ENCODE results near the gene IL1RAP. TPM values are rescaled to one million over a fixed set of nuclear protein-coding genes. Genes with fewer than 3 reads are reported as not detected.

IL1RAP gene
- polyA plus RNA-seq, 1 donor: 9.7 TPM

DNA sequence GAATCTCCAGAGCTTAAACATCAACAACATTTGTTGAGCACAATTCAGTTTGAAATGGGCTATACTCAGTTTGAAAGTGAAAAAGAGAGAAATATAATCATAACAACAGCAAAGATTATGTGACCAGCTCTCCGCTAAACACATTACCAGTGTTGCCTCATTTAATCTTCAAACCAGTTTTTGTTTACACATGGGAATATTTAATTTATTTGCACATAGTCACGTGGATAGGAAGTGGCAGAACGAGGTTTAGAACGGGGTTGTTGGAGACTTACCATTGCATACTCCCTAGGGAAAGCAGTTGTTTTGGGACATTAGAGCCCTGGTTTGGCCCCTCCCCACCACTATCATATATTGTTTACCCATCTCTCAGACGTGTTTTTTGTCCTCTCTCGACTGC lies 77.2 kb downstream of the IL1RAP start:
- Histone ChIP-seq H3K4me1 (ENCODE audit: control insufficient read depth, insufficient read depth, low read length) (peaks cover 3% of the 10 kb centered on the region), H3K4me3 (ENCODE audit: low read length) (no peak overlapping the region), H3K27ac (ENCODE audit: low read length) (no peak overlapping the region), H3K9me3 (ENCODE audit: control insufficient read depth, low read depth, low read length) (no peaks in the 10 kb centered on the region), H3K27me3 (ENCODE audit: control insufficient read depth, insufficient read depth, low read length) (no peaks in the 10 kb centered on the region), H3K36me3 (ENCODE audit: control insufficient read depth, insufficient read depth, low read length) (no peaks in the 10 kb centered on the region)
- WGBS (ENCODE audit: insufficient coverage, low lambda C conversion rate): 20% methylated on average over 2 of the region's 6 CpGs
- no peak for DNase-seq

DNA sequence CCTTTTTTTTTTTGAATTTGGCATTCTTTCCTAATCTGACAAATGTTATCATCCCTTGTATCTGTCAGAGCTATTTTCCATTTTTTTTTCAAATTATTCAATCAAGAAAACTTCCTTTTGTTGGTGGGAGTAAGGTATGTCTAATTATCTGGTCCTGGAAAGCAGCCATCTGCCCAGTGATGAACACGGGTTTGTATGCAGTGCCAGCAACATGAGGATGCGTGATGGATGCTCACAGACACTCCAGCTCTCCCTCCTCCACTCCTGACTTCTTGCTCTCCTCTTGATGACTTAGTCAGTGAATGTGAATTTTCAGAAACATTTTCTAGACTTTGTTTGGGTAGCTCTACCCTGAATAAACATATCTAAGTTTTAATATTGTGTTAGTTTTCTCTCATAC lies 79.2 kb downstream of the IL1RAP start:
- DNase-seq: no peak
- WGBS (ENCODE audit: insufficient coverage, low lambda C conversion rate): no CpG with 5 or more reads among the region's 2 CpGs
- no peaks in the 10 kb centered on the region for H3K36me3 ChIP-seq (ENCODE audit: control insufficient read depth, insufficient read depth, low read length)
- no peak overlapping the region for H3K27ac ChIP-seq (ENCODE audit: low read length)
- H3K9me3 ChIP-seq (ENCODE audit: control insufficient read depth, low read depth, low read length): no peaks in the 10 kb centered on the region
- no peak overlapping the region for H3K4me3 ChIP-seq (ENCODE audit: low read length)
- no peaks in the 10 kb centered on the region for H3K27me3 ChIP-seq (ENCODE audit: control insufficient read depth, insufficient read depth, low read length)
- H3K4me1 ChIP-seq (ENCODE audit: control insufficient read depth, insufficient read depth, low read length): peaks cover 3% of the 10 kb centered on the region

- H3K9me3 ChIP-seq (ENCODE audit: control insufficient read depth, low read depth, low read length): no peaks in the 10 kb centered on the region
- H3K27ac ChIP-seq (ENCODE audit: low read length): no peak overlapping the region
- H3K4me1 ChIP-seq (ENCODE audit: control insufficient read depth, insufficient read depth, low read length): peaks cover 3% of the 10 kb centered on the region
- H3K36me3 ChIP-seq (ENCODE audit: control insufficient read depth, insufficient read depth, low read length): no peaks in the 10 kb centered on the region
- WGBS (ENCODE audit: insufficient coverage, low lambda C conversion rate): no CpG with 5 or more reads among the region's 4 CpGs
- H3K4me3 ChIP-seq (ENCODE audit: low read length): no peak overlapping the region
- no peak for DNase-seq
- no peaks in the 10 kb centered on the region for H3K27me3 ChIP-seq (ENCODE audit: control insufficient read depth, insufficient read depth, low read length)
These were observed 80.3 kb downstream of the IL1RAP start for GRCh38 chr3:190594171-190594570.

GRCh38 chr3:190595179-190595795 lies 81.4 kb downstream of the IL1RAP start:
- peaks cover 3% of the 10 kb centered on the region for H3K4me1 ChIP-seq (ENCODE audit: control insufficient read depth, insufficient read depth, low read length)
- no peak overlapping the region for H3K4me3 ChIP-seq (ENCODE audit: low read length)
- no peak overlapping the region for H3K27ac ChIP-seq (ENCODE audit: low read length)
- H3K27me3 ChIP-seq (ENCODE audit: control insufficient read depth, insufficient read depth, low read length): no peaks in the 10 kb centered on the region
- no peaks in the 10 kb centered on the region for H3K9me3 ChIP-seq (ENCODE audit: control insufficient read depth, low read depth, low read length)
- H3K36me3 ChIP-seq (ENCODE audit: control insufficient read depth, insufficient read depth, low read length): no peaks in the 10 kb centered on the region
- peak; percentile 12 to 58 for DNase-seq
- WGBS (ENCODE audit: insufficient coverage, low lambda C conversion rate): no CpG with 5 or more reads among the region's 9 CpGs

DNA sequence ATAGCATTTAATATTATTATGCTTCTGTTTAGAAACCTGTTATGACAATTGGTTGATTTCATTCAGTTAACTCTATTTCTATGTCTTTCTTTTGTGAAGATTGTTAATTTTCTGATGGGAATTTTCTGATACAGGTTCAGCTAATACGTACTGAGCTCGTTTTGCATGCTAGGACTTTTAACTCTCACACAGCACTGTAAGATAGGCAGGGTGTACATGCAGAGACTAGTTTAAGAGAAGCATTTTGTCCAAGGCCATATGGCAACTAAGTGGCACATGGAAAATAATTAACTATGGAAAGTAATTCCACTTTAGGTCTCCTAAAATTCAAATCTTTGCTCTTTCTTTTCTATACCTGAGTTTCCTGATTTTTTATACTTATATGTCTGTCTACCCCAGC lies 81.9 kb downstream of the IL1RAP start:
- WGBS (ENCODE audit: insufficient coverage, low lambda C conversion rate): 60% methylated on average over 1 of the region's 2 CpGs
- Histone ChIP-seq H3K4me1 (ENCODE audit: control insufficient read depth, insufficient read depth, low read length) (peaks cover 3% of the 10 kb centered on the region), H3K9me3 (ENCODE audit: control insufficient read depth, low read depth, low read length) (no peaks in the 10 kb centered on the region), H3K27me3 (ENCODE audit: control insufficient read depth, insufficient read depth, low read length) (no peaks in the 10 kb centered on the region), H3K27ac (ENCODE audit: low read length) (no peak overlapping the region), H3K4me3 (ENCODE audit: low read length) (no peak overlapping the region), H3K36me3 (ENCODE audit: control insufficient read depth, insufficient read depth, low read length) (no peaks in the 10 kb centered on the region)
- no peak for DNase-seq

DNA sequence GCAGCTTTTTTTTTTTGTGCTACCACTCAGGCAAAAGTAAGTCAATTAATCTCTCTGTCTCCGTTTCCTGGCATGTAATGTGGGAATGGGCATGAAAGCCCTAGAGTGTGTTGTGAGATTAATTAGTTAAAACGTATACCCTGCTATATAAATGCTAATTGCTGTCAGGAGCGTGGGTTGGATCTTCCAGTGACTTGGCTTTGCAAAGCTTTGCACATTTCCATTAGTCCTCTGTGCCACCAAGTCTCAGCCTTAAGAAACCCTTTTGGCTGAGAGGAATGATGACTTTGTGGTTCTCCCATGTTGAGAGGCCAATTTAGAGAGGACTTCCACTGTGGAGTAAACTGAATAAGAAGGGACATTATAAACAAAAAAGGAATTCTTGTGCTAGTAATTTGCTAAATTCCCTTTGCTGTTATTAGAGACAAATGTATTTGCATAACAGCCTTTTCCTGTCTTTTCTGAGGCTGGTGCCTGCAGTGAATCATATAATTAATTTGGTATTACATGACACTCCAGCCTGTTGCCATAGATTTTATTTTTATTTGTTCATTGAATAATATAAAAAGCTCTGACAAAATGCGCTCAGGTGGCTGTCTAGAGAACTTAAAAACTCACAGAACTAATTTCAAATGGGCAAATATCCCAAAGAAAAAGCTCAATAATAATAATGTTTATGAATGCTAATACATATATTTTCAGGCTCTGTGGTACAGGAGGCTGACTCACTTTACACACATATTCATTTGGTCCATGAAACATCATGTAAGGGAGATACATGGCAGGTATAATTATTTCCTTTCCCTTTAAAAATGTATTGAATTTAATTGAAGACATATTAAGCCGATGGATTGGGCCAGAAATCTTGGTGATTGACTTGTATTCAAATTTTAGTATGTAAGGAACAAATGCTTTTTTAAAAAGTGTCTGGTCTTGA lies 82.7 kb downstream of the IL1RAP start:
- no peak for DNase-seq
- no CpG with 5 or more reads among the region's 5 CpGs for WGBS (ENCODE audit: insufficient coverage, low lambda C conversion rate)
- Histone ChIP-seq H3K36me3 (ENCODE audit: control insufficient read depth, insufficient read depth, low read length) (no peaks in the 10 kb centered on the region), H3K4me1 (ENCODE audit: control insufficient read depth, insufficient read depth, low read length) (peaks cover 3% of the 10 kb centered on the region), H3K27me3 (ENCODE audit: control insufficient read depth, insufficient read depth, low read length) (no peaks in the 10 kb centered on the region), H3K4me3 (ENCODE audit: low read length) (no peak overlapping the region), H3K9me3 (ENCODE audit: control insufficient read depth, low read depth, low read length) (no peaks in the 10 kb centered on the region), H3K27ac (ENCODE audit: low read length) (no peak overlapping the region)

- H3K36me3 ChIP-seq (ENCODE audit: control insufficient read depth, insufficient read depth, low read length): no peaks in the 10 kb centered on the region
- DNase-seq: no peak
- no peaks in the 10 kb centered on the region for H3K9me3 ChIP-seq (ENCODE audit: control insufficient read depth, low read depth, low read length)
- no peak overlapping the region for H3K27ac ChIP-seq (ENCODE audit: low read length)
- no peak overlapping the region for H3K4me3 ChIP-seq (ENCODE audit: low read length)
- no CpG with 5 or more reads among the region's 1 CpG for WGBS (ENCODE audit: insufficient coverage, low lambda C conversion rate)
- H3K4me1 ChIP-seq (ENCODE audit: control insufficient read depth, insufficient read depth, low read length): peaks cover 3% of the 10 kb centered on the region
- H3K27me3 ChIP-seq (ENCODE audit: control insufficient read depth, insufficient read depth, low read length): no peaks in the 10 kb centered on the region
These were observed 83.4 kb downstream of the IL1RAP start for GRCh38 chr3:190597291-190597690.

DNA sequence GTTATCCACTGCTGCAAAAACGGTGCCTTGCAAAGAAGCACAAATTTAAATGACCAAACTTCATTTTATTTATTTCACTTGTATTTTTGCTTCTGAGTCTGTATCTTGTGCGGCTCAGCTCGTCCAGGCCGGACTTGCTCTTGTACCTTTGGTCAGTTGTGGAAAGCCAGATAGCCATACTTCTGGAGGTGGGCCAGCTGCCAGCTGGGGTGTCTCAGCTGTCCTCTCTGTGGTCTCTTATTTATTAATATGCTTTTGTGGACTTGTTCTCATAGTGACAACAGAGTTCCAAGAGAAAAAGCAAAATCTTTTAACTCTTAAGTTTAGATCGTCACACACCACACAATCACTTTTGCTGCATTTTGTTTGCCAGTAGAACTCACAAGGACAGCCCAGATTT lies 87.7 kb downstream of the IL1RAP start:
- Histone ChIP-seq H3K4me3 (ENCODE audit: low read length) (no peak overlapping the region), H3K9me3 (ENCODE audit: control insufficient read depth, low read depth, low read length) (no peaks in the 10 kb centered on the region), H3K27ac (ENCODE audit: low read length) (no peak overlapping the region), H3K36me3 (ENCODE audit: control insufficient read depth, insufficient read depth, low read length) (peaks cover 8% of the 10 kb centered on the region), H3K27me3 (ENCODE audit: control insufficient read depth, insufficient read depth, low read length) (no peaks in the 10 kb centered on the region), H3K4me1 (ENCODE audit: control insufficient read depth, insufficient read depth, low read length) (no peaks in the 10 kb centered on the region)
- DNase-seq: no peak
- 100% methylated on average over 1 of the region's 5 CpGs for WGBS (ENCODE audit: insufficient coverage, low lambda C conversion rate)

DNA sequence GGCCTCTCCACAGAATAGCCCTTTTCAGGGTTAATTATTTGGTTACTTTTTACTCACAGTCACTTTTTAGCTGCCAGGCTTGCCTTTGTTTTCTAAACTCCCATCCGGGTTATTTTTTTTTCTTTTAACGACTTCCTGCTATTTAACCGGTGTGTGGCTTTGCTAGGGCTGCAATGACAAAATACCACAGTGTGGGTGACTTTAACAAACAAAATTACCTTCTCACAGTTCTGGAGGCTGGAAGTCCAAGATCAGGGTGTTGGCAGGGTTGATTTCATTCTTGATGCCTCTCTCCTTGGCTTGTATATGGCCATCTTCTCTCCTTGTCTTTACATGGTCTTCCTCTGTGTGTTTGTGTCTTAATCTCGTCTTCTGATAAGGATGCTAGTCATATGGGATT lies 91.5 kb downstream of the IL1RAP start:
- no peaks in the 10 kb centered on the region for H3K9me3 ChIP-seq (ENCODE audit: control insufficient read depth, low read depth, low read length)
- H3K4me1 ChIP-seq (ENCODE audit: control insufficient read depth, insufficient read depth, low read length): no peaks in the 10 kb centered on the region
- DNase-seq: no peak
- H3K4me3 ChIP-seq (ENCODE audit: low read length): no peak overlapping the region
- no peaks in the 10 kb centered on the region for H3K27me3 ChIP-seq (ENCODE audit: control insufficient read depth, insufficient read depth, low read length)
- no peak overlapping the region for H3K27ac ChIP-seq (ENCODE audit: low read length)
- H3K36me3 ChIP-seq (ENCODE audit: control insufficient read depth, insufficient read depth, low read length): peaks cover 8% of the 10 kb centered on the region
- 83% methylated on average over 1 of the region's 4 CpGs for WGBS (ENCODE audit: insufficient coverage, low lambda C conversion rate)

GRCh38 chr3:190606596-190606995 lies 92.7 kb downstream of the IL1RAP start:
- no peak overlapping the region for H3K4me3 ChIP-seq (ENCODE audit: low read length)
- 100% methylated on average over 2 of the region's 3 CpGs for WGBS (ENCODE audit: insufficient coverage, low lambda C conversion rate)
- no peaks in the 10 kb centered on the region for H3K9me3 ChIP-seq (ENCODE audit: control insufficient read depth, low read depth, low read length)
- no peak for DNase-seq
- no peak overlapping the region for H3K27ac ChIP-seq (ENCODE audit: low read length)
- no peaks in the 10 kb centered on the region for H3K27me3 ChIP-seq (ENCODE audit: control insufficient read depth, insufficient read depth, low read length)
- H3K4me1 ChIP-seq (ENCODE audit: control insufficient read depth, insufficient read depth, low read length): no peaks in the 10 kb centered on the region
- peaks cover 8% of the 10 kb centered on the region for H3K36me3 ChIP-seq (ENCODE audit: control insufficient read depth, insufficient read depth, low read length)

All from large intestine (tissue), 3 donors.